ENCODE results near the gene ABTB1. TPM values are rescaled to one million over a fixed set of nuclear protein-coding genes. Genes with fewer than 3 reads are reported as not detected.

The ABTB1 gene
- total RNA-seq, 3 donors from 2014 or later (not counting 1 experiment from before 2014, with no cell fraction given), result 98.8 to 127 (median 107) TPM

- H3K27me3 Mint-ChIP-seq (ENCODE audit: low read depth in 2 of 2), result no peaks in the 10 kb centered on the region
- Histone ChIP-seq H3K9me3 (ENCODE audit: control insufficient read depth, insufficient read depth, low read length) (no peaks in the 10 kb centered on the region), H3K36me3 (ENCODE audit: control insufficient read depth, insufficient read depth, low read length) (no peaks in the 10 kb centered on the region), H3K4me1 (ENCODE audit: control insufficient read depth, insufficient read depth, low read length) (no peaks in the 10 kb centered on the region), H3K4me3 (ENCODE audit: low read length) (no peak overlapping the region), H3K27ac (ENCODE audit: low read length) (no peak overlapping the region), H3K27me3 (ENCODE audit: control insufficient read depth, insufficient read depth, low read length) (no peaks in the 10 kb centered on the region)
- no peak overlapping the region for H3K27ac Mint-ChIP-seq
- DNase-seq, result no peak
- WGBS (ENCODE audit: insufficient coverage), result 83% methylated on average over 9 of the region's 9 CpGs
- no peak for TF ChIP-seq CTCF (IDR thresholded peaks at IDR 0.05)
- no peaks in the 10 kb centered on the region for H3K36me3 Mint-ChIP-seq
- no peak for ATAC-seq
- H3K9me3 Mint-ChIP-seq, result no peaks in the 10 kb centered on the region
- intact Hi-C loops (cut with micrococcal nuclease), result no loop called here
- H3K4me3 Mint-ChIP-seq, result no peak overlapping the region
- H3K4me1 Mint-ChIP-seq, result no peaks in the 10 kb centered on the region
Observed at GRCh38 chr3:127712461-127712860, 39.7 kb downstream of the ABTB1 start.

- no peak overlapping the region for H3K4me3 ChIP-seq (ENCODE audit: low read length)
- intact Hi-C loops (cut with micrococcal nuclease), result no loop called here
- Mint-ChIP-seq H3K4me3 (no peak overlapping the region), H3K4me1 (no peaks in the 10 kb centered on the region), H3K9me3 (no peaks in the 10 kb centered on the region), H3K36me3 (no peaks in the 10 kb centered on the region), H3K27me3 (ENCODE audit: low read depth in 2 of 2) (no peaks in the 10 kb centered on the region), H3K27ac (no peak overlapping the region)
- DNase-seq (no peak), ATAC-seq (no peak)
- no peak overlapping the region for H3K27ac ChIP-seq (ENCODE audit: low read length)
- TF ChIP-seq CTCF (IDR thresholded peaks at IDR 0.05), result no peak
- H3K9me3 ChIP-seq (ENCODE audit: control insufficient read depth, insufficient read depth, low read length), result no peaks in the 10 kb centered on the region
- H3K4me1 ChIP-seq (ENCODE audit: control insufficient read depth, insufficient read depth, low read length), result no peaks in the 10 kb centered on the region
- H3K27me3 ChIP-seq (ENCODE audit: control insufficient read depth, insufficient read depth, low read length), result no peaks in the 10 kb centered on the region
- 84% methylated on average over 9 of the region's 9 CpGs for WGBS (ENCODE audit: insufficient coverage)
- H3K36me3 ChIP-seq (ENCODE audit: control insufficient read depth, insufficient read depth, low read length), result no peaks in the 10 kb centered on the region
Observed at GRCh38 chr3:127712881-127713771, 40.4 kb downstream of the ABTB1 start.

- Histone ChIP-seq H3K9me3 (ENCODE audit: control insufficient read depth, insufficient read depth, low read length) (no peaks in the 10 kb centered on the region), H3K36me3 (ENCODE audit: control insufficient read depth, insufficient read depth, low read length) (no peaks in the 10 kb centered on the region), H3K27ac (ENCODE audit: low read length) (no peak overlapping the region), H3K4me3 (ENCODE audit: low read length) (no peak overlapping the region), H3K27me3 (ENCODE audit: control insufficient read depth, insufficient read depth, low read length) (no peaks in the 10 kb centered on the region), H3K4me1 (ENCODE audit: control insufficient read depth, insufficient read depth, low read length) (no peaks in the 10 kb centered on the region)
- DNase-seq, result no peak
- H3K27me3 Mint-ChIP-seq (ENCODE audit: low read depth in 2 of 2), result no peaks in the 10 kb centered on the region
- no peak overlapping the region for H3K4me3 Mint-ChIP-seq
- WGBS (ENCODE audit: insufficient coverage), result 90% methylated on average over 8 of the region's 10 CpGs
- no peaks in the 10 kb centered on the region for H3K9me3 Mint-ChIP-seq
- TF ChIP-seq CTCF (IDR thresholded peaks at IDR 0.05), result no peak
- no peak for ATAC-seq
- H3K4me1 Mint-ChIP-seq, result no peaks in the 10 kb centered on the region
- intact Hi-C loops (cut with micrococcal nuclease), result no loop called here
- H3K27ac Mint-ChIP-seq, result no peak overlapping the region
- H3K36me3 Mint-ChIP-seq, result no peaks in the 10 kb centered on the region
Observed at GRCh38 chr3:127714125-127714571, 41.4 kb downstream of the ABTB1 start.
